Measurements from ENCODE around the gene CHRDL2. TPM values are rescaled to one million over a fixed set of nuclear protein-coding genes. Genes with fewer than 3 reads are reported as not detected.

Gene CHRDL2
- polyA plus RNA-seq, 1 experiment: 0.09 TPM

DNA sequence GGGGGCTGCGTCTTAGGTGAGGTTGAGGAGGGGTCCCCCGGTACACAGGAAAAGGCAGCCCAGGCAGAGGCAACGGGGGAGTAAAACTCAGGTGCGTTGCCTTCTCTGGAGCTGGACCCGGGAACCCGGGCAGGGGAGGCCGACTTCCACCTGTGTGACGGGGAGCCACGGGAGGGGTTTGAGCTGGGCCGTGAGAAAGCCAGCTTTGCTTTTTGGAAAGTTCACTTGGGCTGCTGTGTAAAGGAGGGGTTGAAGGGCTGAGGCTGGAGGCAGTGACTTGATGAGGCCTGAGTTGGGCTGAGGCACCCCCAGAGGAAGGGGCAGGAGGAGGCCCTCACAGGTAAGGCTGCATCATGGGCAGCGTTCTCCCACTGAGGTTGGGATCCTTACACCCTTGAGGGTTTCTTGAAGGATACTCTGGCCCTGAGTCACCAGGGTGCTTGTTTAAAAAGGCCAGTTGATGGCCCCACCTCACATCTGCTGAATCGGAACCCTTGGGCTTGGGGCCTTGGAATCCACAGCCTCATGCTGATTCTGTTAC, 47.2 kb downstream of the CHRDL2 start:
- TF ChIP-seq, protein P1, sequence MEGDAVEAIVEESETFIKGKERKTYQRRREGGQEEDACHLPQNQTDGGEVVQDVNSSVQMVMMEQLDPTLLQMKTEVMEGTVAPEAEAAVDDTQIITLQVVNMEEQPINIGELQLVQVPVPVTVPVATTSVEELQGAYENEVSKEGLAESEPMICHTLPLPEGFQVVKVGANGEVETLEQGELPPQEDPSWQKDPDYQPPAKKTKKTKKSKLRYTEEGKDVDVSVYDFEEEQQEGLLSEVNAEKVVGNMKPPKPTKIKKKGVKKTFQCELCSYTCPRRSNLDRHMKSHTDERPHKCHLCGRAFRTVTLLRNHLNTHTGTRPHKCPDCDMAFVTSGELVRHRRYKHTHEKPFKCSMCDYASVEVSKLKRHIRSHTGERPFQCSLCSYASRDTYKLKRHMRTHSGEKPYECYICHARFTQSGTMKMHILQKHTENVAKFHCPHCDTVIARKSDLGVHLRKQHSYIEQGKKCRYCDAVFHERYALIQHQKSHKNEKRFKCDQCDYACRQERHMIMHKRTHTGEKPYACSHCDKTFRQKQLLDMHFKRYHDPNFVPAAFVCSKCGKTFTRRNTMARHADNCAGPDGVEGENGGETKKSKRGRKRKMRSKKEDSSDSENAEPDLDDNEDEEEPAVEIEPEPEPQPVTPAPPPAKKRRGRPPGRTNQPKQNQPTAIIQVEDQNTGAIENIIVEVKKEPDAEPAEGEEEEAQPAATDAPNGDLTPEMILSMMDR (IDR thresholded peaks at IDR 0.05; ENCODE audit: insufficient read depth, low read depth, low read length): no peak
- ChIA-PET CTCF (interaction anchor here (0.9 to 4.3 kb wide), 7 partner anchors 11 to 81 kb away, joined by 3 to 36 read pairs (median 4); no protein-coding TSS in a partner anchor), POLR2A (no interaction called here)
- Histone ChIP-seq H3K27me3 (ENCODE audit: control insufficient read depth, insufficient read depth, low read length) (no peaks in the 10 kb centered on the region), H3K4me3 (ENCODE audit: low read depth, low read length) (no peak overlapping the region), H3K36me3 (ENCODE audit: control insufficient read depth, insufficient read depth, low read length) (no peaks in the 10 kb centered on the region)
- DNase-seq (ENCODE audit: low read depth): no peak

GRCh38 chr11:74683279-74683871, 47.9 kb downstream of the CHRDL2 start:
- H3K4me3 ChIP-seq (ENCODE audit: low read depth, low read length): no peak overlapping the region
- TF ChIP-seq, protein P1 (IDR thresholded peaks at IDR 0.05; ENCODE audit: insufficient read depth, low read depth, low read length): peak; percentile 59
- no peaks in the 10 kb centered on the region for H3K27me3 ChIP-seq (ENCODE audit: control insufficient read depth, insufficient read depth, low read length)
- no peak for DNase-seq (ENCODE audit: low read depth)
- ChIA-PET POLR2A (no interaction called here), CTCF (interaction anchor here (0.9 to 4.3 kb wide), 8 partner anchors 8 to 56 kb away, joined by 3 to 36 read pairs (median 4); no protein-coding TSS in a partner anchor)
- no peaks in the 10 kb centered on the region for H3K36me3 ChIP-seq (ENCODE audit: control insufficient read depth, insufficient read depth, low read length)

DNA sequence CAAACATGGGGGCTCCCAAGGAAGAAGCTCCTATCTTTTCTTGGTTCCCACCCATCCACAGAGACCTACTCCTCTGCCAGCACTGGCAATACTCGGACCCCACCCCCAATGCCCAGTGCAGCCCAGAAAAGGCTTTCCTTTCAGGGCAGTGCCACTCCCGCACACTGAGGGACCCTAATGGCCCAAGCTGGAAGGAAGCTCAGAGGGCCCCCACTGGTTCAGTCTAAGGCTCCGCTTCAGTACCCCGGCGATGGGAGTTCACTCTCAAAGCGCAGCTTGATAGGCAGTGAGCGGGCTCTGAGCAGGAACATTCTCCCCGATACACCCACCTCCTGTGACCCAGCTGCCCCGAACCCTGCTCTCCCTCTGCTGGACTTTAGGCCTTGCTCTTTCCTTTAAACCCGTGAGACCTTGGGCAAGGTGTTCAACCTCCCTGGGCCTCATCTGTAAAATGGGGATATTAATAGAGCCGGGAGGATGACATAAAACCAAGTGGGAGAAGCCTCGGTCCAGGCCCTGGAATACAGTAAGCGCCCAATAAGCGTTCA, 48.4 kb downstream of the CHRDL2 start:
- TF ChIP-seq, protein P1 (IDR thresholded peaks at IDR 0.05; ENCODE audit: insufficient read depth, low read depth, low read length): no peak
- CTCF ChIA-PET: interaction anchor here (0.9 to 4.3 kb wide), 7 partner anchors 9 to 57 kb away, joined by 3 to 36 read pairs (median 4); no protein-coding TSS in a partner anchor
- Histone ChIP-seq H3K27me3 (ENCODE audit: control insufficient read depth, insufficient read depth, low read length) (no peaks in the 10 kb centered on the region), H3K4me3 (ENCODE audit: low read depth, low read length) (no peak overlapping the region), H3K36me3 (ENCODE audit: control insufficient read depth, insufficient read depth, low read length) (no peaks in the 10 kb centered on the region)
- no peak for DNase-seq (ENCODE audit: low read depth)
- POLR2A ChIA-PET: no interaction called here

- H3K36me3 ChIP-seq (ENCODE audit: control insufficient read depth, insufficient read depth, low read length): no peaks in the 10 kb centered on the region
- H3K27me3 ChIP-seq (ENCODE audit: control insufficient read depth, insufficient read depth, low read length): no peaks in the 10 kb centered on the region
- ChIA-PET CTCF (interaction anchor here (0.9 to 4.3 kb wide), 4 partner anchors 9 to 58 kb away, joined by 3 to 36 read pairs (median 4); no protein-coding TSS in a partner anchor), POLR2A (interaction anchor here (0.5 kb wide), 1 partner anchor 30 kb away, joined by 3 read pairs; no protein-coding TSS in a partner anchor)
- no peak for DNase-seq (ENCODE audit: low read depth)
- no peak overlapping the region for H3K4me3 ChIP-seq (ENCODE audit: low read depth, low read length)
- TF ChIP-seq, protein P1 (IDR thresholded peaks at IDR 0.05; ENCODE audit: insufficient read depth, low read depth, low read length): no peak
Observed at GRCh38 chr11:74681686-74682651, 49.3 kb downstream of the CHRDL2 start.
